Limb (tissue), 2 donors: ENCODE measurements around the gene TMED6.
A peak's percentile ranks its signal among the peaks of the same experiment; 100 is the strongest.
"Not testable (repeated sequence)": the region's sequence is repeated elsewhere in the genome, so short reads cannot be mapped to it uniquely, and the experiment has no call there.

Experiments used
- DNase-seq, 2 donors: peaks; one replicate each; pipeline ENCODE4 v3.0.0-alpha.2; 2016; ENCODE audit errors: extremely low spot score in 2 of 2

The TMED6 gene

DNA sequence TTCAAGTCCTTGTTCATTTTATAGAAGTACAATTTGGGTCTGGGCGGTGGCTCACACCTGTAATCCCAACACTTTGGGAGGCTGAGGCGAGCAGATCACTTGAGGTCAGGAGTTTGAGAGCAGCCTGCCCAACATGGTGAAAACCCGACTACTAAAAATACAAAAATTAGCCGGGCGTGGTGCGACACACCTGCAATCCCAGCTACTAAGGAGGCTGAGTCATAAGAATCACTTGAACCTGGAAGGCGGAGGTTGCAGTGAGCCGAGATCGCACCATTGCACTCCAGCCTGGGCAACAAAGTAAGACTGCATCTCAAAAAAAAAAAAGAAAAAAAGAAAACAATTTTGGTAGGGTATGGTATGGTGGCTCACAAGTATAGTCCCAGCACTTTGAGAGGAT lies 8.5 kb upstream of the TMED6 start:
- DNase-seq: not testable (repeated sequence)

DNA sequence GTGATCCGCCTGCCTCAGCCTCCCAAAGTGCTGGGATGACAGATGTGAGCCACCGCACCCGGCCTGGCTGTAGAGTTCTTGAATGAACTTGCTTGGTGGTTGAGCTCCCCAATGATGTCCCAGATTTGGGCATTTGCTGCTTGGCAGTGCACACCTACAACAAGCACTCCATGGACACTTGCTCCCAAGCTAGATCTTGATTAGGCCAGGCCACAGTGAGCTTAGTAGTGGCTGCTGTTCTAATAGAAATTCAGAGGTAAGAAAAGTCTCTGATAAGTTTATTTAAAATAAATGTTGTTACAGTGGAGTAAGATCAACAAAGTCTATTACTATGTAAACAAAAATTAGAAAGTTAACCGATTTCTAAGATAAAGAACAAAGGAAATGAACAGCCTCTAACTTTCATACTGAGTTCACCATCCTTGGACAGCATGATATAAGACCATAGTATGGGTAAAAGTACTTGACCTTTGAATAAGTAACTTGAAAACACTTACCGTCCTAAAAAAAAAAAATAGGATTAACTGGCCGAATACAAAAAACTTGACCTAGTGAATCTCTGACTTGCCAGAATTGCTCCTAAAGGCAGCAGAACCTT lies 951 bp downstream of the TMED6 start:
- DNase-seq: no peak

DNA sequence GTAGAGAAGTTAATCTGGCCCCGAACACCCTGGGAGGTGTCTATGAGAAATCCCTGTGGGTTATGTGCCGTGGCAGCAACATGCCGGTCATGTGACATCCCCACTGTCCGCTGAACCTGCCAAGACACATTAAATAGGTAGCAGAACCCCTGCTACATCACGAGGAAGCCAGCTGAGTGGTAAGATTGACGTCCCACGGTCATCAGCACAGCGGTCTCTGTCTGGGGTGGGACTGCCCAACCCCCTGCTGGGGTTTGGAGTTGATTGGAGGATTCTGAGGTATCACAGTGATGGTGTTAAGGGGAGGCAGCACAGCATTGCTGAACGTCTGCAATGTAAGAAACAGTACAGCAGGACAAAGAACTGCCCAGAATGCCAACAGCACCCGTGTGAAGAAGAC lies 2.0 kb downstream of the TMED6 start:
- DNase-seq: no peak

DNA sequence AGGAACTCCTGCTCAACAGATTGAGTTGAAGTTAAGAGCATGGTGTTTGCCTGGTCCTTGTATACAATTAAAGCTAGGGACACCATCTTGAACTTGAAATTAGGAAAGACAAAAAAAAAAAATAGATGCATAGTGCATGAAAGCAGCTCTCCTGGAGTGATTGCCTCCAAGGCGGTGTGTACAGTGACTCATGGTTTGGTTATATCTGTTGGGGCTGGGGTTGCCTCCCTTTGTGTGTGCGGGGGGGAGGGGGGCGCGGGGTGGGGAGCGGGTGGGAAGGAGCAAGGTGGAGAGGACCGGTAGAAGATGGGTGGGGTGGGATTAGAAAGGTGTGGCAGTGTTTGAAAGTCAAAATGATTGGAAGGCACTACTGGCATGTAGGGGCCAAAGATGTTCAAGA lies 3.4 kb downstream of the TMED6 start:
- DNase-seq: no peak

DNA sequence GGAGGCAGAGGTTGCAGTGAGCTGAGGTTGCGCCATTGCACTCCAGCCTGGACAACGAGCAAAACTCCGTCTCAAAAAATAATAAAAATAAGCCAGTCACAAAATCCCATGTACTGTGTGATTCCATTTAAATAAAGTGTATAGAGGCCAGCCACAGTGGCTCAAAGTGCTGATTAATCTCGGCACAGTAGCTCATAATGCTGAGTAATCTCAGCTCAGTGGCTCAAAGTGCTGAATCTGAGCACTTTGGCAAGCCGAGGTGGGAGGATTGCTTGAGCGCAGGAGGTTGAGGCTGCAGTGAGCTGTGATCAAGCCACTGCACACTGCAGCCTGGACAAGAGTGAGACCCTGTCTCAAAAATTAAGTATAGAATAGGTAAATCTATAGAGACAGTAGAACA lies 4.9 kb downstream of the TMED6 start:
- no peak for DNase-seq

DNA sequence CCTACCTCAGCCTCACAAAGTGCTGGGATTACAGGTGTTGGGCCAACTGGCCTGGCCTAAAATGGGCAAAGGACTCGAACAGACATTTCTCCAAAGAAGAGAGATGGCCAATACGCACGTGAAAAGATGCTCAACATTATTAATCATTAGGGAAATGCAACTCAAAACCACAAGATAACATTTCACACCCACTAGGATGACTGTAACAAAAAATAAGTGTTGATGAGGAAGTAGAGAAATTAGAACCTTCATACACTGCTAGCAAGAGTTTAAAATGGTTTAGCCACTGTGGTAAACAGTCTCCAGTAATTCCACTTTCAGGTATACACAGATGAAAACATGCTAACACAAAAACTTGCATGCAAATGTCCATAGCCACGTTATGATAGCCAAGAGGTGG lies 5.7 kb downstream of the TMED6 start:
- DNase-seq: no peak

DNA sequence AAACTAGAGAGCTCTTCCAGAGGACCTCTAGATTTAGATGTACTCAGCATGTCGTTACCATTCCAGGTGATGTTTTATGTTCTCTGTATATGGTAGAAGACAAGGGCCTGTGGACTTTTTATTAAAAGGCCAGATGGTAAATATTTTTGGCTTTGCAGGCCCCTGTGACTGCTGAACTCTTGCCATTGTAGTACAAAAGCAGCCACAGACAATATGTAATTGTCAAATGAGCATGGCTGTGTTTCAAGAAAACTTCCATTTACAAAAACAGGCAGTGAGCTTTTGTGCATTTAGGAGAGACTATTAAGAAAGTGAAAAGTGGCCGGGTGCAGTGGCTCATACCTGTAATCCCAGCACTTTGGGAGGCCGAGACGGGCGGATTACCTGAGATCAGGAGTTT lies 7.4 kb downstream of the TMED6 start:
- no peak for DNase-seq

DNA sequence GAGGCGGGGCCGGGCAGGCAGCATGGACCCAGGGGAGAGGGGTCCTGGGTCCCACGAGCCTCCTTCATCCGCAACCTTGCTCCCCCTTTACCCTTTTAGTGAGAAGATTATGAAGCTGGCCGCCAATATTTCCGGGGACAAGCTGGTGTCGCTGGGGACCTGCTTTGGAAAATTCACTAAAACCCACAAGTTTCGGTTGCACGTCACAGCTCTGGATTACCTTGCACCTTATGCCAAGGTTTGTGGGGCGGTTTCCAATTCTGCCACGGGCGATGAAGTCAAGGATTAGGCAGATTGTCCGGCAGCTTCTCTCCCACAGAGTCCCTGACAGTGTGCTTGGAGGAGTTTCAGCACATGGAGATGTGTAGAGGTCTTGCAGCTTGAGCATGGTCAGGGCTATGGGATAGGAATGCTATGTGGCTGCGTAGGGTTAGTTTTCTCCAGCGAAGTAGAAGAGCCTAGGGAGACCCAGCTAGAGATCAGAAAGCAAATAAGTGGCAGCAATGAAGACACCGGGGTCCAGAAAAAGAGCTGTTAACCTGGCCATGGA lies 11.4 kb downstream of the TMED6 start:
- DNase-seq: no peak

DNA sequence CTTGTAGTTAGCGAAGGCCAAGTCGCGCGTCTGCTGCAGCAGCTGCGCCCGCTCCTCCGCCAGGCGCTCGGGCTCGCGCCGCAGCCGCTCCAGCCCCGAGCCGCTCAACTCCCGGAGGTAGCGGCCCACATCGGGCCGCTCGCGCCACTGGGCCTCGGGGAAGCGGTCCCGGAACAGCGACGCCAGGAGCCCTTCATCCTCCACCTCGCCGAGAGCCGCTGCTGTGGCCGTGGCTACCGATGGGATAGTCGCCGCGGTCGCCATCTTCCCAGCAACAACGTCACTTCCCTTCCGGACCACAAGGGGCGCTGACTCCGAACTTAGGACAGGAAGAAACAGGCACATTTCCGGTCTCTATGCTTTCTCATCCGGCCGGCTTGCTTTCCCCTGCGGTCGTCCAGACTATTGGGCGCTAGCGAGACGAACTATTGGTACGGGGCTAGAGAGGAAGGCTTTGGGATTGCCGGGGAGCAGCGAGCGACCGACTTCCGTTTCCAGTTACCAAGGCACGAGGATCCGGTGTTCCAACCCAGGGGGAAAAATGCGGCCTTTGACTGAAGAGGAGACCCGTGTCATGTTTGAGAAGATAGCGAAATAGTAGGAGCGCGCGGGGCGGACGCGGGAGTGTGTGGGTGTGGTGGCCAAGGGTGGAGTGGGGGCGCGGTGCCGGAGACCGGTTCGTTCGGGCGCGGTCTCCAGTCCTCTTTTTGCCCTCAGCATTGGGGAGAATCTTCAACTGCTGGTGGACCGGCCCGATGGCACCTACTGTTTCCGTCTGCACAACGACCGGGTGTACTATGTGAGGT lies 12.1 kb downstream of the TMED6 start, which contains the start of the genes COG8 and NIP7:
Gene COG8 (minus strand): TSS at position 276 of the 806 bp plus-strand sequence. CDS start 12 bp downstream, at position 264.
Gene NIP7 (plus strand): TSS at position 484 of the 806 bp plus-strand sequence. CDS start 58 bp downstream, at position 542.
- peak; percentile 95 to 99 for DNase-seq

DNA sequence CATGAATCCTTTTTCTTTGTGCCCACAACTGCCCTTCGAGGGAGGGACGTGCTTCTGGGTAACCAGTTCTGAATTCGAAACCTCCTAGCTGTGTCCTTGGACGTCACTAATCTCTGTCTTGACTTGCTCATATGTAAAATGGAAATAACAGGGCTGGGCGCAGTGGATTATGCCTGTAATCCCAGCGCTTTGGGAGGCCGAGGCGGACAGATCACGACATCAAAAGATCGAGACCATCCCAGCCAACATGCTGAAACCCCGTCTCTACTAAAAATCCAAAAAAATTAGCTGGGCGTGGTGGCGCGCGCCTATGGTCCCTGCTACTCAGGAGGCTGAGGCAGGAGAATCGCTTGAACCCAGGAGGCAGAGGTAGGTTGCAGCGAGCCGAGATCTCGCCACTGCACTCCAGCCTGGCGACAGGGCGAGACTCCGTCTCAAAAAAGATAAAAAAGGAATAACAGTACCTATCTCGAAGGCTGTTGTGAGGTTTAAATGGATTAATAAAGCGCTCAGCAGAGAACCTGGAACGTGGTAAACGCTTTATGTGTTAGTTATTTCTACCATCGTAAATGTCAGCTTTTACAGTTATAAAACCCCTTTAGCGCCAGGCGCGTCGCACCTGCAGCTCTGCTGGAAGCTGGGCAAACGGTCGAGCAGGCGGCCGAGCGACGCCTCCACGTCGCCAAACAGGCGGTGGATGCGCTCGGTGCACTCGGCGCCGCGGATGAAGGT lies 12.9 kb downstream of the TMED6 start:
- DNase-seq: no peak

DNA sequence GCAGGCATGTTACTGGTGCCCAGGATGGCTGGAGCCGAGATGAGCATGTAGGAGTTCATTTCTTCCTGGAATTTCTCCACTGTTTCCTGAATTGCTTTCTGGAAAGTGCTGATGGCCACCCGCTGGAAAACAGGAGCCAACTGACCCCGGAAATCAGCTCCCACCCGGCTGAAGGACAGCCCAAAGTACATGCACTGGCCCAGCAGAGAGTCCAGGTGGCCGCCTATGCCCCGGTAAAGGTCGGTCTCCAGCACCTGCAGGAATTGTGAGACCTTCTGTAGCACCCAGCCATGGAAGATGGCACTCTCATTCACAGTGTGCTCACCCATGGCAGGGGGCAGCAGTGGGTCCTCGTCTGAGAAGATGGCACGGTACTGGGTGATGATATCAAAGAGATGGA lies 16.9 kb downstream of the TMED6 start:
- DNase-seq: no peak

DNA sequence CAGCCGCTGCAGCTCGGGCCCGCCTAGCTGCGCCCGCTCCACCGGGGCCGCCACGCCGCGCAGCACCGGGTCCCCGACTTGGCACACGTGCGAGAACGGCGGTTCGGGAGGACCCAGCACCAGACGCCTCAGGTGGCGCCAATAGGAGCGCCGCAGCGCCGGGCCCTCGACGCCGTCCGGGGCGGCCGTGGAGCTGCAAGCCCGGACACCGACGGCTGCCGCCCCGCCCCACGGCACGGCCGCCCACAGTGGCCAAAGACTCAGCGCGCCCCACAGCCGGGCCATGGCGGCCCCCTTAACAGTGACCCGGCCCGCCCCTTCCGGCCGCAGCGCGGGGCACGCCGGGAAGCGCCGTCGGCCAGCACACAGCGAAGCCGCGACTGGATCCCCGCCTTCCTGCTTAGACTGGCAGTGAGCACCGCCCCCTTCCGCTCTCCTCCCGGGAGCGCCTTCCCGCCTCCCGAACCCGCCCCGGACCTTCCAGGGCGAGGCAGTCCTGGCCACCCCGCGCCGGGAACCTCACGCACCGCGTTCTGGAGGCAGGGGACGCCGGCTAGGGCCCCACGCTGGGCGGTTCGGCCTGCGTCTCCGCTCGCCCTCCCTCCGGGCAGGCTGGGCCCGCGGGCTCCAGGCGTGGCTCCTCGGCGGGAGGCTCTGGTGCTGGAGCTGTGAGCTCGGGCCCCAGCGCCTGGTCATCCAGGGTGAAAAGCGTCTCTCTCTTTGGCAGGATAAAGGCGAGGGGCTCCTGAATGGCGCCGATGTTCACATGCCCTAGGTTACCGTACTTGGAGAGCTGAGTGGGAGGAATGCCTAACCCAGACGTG lies 21.1 kb downstream of the TMED6 start, which contains the start of gene PDF:
Gene PDF (minus strand): TSS at position 303 of the 824 bp plus-strand sequence. CDS start 18 bp downstream, at position 285.
- DNase-seq: peak; percentile 95 to 96

DNA sequence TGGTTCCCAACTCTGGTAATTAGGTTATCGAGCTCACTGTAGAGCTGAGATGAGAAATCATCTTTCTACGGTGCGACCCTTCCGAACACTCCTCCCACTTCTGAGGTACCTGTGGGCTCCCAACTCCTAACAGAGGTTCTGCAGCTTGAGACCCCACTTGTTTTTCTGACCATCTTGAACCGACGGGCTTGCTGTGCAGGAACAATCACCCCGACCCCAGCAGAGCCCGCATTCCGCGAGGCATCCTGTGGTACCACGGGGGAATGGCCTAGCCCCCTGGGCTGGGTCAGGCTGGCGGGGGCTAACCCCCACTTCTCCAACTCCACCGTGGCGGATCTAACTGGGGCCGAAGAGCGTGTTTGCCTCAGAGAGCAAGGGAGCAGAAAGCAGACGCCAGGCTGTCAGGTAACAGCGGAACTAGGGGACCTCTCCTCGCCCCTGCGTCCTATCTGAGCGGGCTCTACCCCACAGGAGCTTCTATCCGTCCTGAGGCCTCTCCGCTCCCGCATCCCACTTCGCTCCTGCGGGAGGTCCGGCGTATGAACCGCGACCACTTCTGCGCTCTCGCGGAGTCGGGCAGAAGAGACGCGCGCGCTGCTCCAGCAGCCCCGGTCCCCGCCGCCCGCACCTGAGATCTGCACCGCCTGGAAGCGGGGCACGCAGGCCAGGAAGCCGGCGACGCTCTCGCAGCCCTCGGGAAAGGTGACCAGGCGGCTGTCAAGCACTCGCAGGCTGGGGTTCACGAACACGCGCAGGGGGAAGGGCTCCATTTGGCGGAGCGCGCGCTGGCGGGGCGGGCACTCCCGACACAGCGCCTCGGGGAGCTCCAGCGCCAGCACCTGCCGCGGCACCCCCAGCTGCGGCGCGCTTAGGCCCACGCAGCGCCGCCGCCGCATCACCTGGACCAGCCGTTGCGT lies 22.0 kb downstream of the TMED6 start:
- no peak for DNase-seq

DNA sequence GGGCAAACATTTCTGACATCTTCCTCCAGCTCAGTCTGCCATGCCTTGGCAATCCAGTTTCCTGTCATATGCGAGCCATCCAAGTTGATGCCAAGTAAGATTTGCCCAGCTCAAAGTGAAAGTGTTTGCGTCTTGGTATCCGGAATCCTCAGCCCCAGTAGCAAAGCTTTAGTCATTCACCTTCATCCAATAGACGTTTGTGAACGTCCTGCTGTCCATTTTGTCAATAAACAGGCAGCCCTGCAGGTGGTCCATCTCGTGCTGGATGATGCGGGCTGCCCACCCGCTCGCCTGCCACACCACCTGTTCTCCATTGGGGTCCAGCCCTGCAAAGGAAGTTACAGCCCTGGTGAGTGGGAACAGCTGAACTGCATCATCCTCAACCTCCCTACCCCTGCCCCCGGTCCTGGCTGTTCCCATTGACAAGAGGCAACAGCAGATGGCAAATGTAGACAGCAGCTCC lies 22.7 kb downstream of the TMED6 start:
- no peak for DNase-seq

DNA sequence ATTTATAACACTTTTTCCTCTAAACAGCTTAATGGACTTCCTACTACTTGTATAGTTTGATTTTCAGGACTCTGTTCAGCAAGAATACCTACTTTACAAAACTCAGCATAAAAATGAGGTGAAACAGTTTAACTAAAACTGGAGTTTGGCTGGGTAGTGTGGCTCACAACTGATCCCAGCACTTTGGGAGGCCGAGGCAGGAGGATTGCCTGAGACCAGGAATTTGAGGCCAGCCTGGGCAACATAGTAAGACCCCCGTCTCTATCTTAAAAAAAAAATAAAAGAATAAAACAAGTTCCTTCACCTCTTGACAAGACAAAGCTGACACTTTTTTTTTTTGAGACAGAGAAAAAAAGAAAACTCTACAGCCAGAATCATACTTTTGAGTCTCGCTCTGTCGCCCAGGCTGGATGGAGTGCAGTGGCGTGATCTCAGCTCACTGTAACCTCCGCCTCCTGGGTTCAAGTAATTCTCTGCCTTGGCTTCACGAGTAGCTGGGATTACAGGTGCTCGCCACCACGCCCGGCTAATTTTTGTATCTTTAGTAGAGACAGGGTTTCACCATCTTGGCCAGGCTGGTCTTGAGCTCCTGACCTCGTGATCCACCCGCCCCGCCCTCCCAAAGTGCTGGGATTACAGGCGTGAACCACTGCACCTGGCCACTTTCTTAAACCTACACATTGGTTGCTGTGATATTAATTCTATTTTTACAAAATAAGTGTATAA lies 23.8 kb downstream of the TMED6 start:
- no peak for DNase-seq

DNA sequence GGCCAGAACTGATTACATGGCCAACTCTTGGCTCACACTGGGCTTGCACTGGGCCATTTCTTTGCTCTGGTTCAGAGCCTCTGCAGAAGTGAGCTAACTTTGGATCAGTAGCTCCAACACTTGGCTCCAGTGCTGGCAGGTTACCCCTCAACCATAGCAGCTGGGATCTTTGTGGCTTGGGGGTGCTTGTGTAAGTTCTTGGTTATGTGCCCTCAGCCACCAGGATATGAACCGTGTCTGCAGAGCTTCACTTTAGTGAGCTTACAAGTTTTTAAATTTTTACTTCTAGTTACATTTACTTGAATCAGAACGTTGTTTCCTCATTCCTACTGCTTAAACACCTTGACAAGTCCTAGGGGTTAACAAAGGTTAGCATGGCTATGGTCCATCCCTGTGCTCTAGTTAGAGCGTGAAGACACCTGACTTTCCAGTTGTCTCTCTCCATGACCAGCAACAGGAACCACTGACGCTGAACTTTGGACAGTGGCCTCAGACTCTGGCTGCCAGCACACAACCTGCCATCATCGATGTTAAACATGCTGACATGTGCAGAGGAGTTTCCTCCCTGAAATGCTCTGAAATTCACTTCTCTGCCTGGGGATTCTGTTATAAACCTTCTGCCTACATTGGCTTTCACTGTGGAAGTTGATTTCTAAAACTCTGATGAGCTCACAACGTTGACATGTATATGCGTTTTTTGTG lies 25.3 kb downstream of the TMED6 start:
- DNase-seq: no peak

DNA sequence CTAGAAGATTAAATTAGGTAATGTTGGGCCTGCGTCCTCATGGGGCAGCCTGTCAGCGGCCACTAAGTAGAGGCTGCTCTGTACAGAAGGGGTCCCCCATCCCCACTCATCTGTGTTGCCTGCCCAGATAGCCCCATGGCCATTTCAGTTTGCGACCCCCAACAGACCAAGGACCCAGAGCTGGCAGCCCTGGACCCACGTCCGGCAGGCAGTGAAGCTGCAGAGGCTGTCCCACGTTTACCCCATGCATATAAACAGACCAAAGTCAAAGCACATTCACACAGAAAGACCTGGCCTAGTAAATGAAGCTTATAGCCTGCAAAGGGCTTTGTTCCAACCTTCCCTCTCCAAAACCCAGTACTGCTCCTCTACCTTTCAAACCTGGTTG lies 25.8 kb downstream of the TMED6 start:
- no peak for DNase-seq

DNA sequence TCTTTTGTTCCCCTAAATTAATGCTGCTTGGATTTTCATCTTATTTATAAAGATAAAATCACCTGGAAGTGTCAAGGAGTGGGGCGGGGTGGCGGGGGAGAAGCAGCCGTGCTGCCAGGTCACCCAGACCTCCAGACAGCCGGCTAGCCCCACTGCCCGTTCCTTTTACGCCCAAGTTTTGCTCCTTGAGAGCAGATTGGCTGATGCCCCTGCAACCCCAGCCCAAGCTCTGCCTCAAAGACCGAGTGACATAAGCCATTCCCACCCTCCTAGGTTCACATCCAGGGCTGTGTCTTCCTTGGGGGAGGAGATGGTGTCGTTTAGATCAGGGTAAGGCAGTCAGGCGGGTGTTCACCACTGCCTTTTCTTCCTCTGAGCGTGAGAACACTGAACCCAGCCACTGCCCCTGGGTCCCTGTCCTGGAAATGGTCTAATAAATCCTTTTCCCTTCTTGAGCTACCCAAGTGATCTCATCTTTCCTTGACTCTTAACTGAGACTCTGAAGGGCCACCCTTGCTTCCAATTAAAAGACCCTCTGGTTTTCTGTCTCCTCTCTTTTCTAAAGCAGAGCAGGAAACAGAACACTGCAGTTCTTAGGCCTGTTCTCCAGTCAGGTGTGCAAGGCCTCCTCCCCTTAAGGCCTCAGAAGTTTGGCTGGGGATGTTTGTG lies 26.9 kb downstream of the TMED6 start:
- no peak for DNase-seq
